Lower leg skin (tissue), 4 donors: Measurements from ENCODE around the gene DYNC1I1. TPM values are rescaled to one million over a fixed set of nuclear protein-coding genes. Genes with fewer than 3 reads are reported as not detected.

Source experiments
- DNase-seq, 2 donors: peaks; one replicate each; pipeline ENCODE4 v3.0.0-alpha.2; 2019; ENCODE audit warnings: low spot score in 2 of 2
- H3K4me3 ChIP-seq: fragments of 200-600 bp; sonication (generic); 2 replicates; pipeline ENCODE4 v1.5.1; 2017; ENCODE audit warnings: mild to moderate bottlenecking, low read depth; ENCODE audit not compliant: poor library complexity, severe bottlenecking
- POLR2A ChIP-seq, 2 donors: fragments of 450-650 bp; IDR thresholded peaks; one replicate each; pipeline ENCODE4 v1.6.1; 2016 to 2017; ENCODE audit warnings: antibody characterized with exemption in 2 of 2, mild to moderate bottlenecking in 1 of 2, moderate library complexity in 1 of 2
- WGBS, 2 donors: methylation state at CpG; one replicate each; pipeline ENCODE4 v1.1.5; 2018; 5-methylcytosine and 5-hydroxymethylcytosine counted together
- intact Hi-C: fragments of 100-400 bp; cut with DNase I; formaldehyde crosslinking; loops from one replicate; pipeline ENCODE4 v1.15.0; 2023; ENCODE audit warnings: low total_unique reads
- total RNA-seq, 4 donors: library from RNA; depleted of rRNA; stranded (reverse); fragments of >200 nt; gene quantifications; one replicate each; pipeline ENCODE4 v1.1.0, GENCODE V29; 2016
- TF ChIP-seq, protein P1 (sequence below), 3 donors: fragments of 450-650 bp; IDR thresholded peaks; one replicate each; pipeline ENCODE4 v1.5.1; 2016; ENCODE audit warnings: antibody characterized with exemption in 3 of 3, mild to moderate bottlenecking in 3 of 3, moderate library complexity in 2 of 3

Gene DYNC1I1
- total RNA-seq, 4 donors from 2014 or later: 0.97 to 7.6 (median 3.7) TPM

DNA sequence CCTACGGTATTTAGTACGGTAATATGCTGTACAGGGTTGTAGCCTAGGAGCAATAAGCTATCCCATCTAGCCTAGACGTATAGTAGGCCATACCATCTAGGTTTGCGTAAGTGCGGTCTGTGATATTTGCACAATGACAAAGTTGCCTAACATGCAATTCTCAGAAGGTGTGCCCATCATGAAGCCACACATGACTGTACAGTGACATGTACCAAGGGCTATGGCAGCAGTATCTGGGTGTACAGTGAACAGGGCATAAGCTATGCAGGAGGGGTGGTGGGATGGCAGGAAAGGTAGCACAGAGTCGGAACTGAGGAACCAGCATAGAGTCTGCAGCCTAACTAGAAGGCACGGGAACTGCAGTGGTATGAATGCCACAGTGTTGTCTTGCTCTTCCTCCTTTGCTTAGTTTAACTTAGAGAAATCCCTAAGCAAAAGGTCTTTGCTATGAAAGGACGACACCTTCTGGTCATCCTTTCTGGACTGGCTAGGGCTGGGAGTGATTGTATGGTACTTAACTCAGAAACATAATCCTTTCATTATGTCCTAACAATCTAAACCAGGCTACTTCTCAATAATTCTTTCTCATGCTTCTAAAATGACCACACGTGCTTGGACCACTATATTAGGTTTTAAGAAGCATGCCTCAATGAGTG, 93.5 kb downstream of the DYNC1I1 start:
- WGBS, 2 donors: 80 to 88% methylated on average over 9 of the region's 9 CpGs
- intact Hi-C loops: loop anchor here (10.0 kb wide), 1 partner anchor 141 kb away; no protein-coding TSS in a partner anchor
- no peak overlapping the region for H3K4me3 ChIP-seq
- no peak for DNase-seq
- no peak for TF ChIP-seq POLR2A (IDR thresholded peaks at IDR 0.05)
- TF ChIP-seq, protein P1, sequence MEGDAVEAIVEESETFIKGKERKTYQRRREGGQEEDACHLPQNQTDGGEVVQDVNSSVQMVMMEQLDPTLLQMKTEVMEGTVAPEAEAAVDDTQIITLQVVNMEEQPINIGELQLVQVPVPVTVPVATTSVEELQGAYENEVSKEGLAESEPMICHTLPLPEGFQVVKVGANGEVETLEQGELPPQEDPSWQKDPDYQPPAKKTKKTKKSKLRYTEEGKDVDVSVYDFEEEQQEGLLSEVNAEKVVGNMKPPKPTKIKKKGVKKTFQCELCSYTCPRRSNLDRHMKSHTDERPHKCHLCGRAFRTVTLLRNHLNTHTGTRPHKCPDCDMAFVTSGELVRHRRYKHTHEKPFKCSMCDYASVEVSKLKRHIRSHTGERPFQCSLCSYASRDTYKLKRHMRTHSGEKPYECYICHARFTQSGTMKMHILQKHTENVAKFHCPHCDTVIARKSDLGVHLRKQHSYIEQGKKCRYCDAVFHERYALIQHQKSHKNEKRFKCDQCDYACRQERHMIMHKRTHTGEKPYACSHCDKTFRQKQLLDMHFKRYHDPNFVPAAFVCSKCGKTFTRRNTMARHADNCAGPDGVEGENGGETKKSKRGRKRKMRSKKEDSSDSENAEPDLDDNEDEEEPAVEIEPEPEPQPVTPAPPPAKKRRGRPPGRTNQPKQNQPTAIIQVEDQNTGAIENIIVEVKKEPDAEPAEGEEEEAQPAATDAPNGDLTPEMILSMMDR (IDR thresholded peaks at IDR 0.05): no peak

DNA sequence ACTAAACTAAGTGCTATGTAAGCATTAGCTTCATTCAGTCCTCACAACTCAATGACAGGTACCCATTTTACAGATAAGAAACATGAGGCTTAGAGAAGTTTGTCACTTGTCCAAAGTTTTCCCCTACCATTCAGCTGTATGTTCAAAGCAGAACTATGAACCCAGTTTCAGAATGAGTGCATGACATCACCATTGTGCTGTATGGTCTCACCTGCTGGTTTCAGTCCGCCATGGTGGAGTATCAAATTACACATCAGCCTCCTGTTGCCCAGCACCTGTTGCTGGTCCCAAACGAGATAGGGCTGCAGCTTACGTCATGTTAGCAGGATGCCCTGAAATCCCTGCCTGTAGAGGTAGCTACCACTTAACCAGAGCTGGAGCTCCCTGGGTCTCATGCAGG, 95.0 kb downstream of the DYNC1I1 start:
- WGBS, 2 donors: 74 to 78% methylated on average over 3 of the region's 3 CpGs
- intact Hi-C loops: loop anchor here (10.0 kb wide), 1 partner anchor 143 kb away; no protein-coding TSS in a partner anchor
- DNase-seq: no peak
- no peak overlapping the region for H3K4me3 ChIP-seq
- TF ChIP-seq POLR2A (IDR thresholded peaks at IDR 0.05): no peak
- TF ChIP-seq, protein P1 (IDR thresholded peaks at IDR 0.05): no peak

DNA sequence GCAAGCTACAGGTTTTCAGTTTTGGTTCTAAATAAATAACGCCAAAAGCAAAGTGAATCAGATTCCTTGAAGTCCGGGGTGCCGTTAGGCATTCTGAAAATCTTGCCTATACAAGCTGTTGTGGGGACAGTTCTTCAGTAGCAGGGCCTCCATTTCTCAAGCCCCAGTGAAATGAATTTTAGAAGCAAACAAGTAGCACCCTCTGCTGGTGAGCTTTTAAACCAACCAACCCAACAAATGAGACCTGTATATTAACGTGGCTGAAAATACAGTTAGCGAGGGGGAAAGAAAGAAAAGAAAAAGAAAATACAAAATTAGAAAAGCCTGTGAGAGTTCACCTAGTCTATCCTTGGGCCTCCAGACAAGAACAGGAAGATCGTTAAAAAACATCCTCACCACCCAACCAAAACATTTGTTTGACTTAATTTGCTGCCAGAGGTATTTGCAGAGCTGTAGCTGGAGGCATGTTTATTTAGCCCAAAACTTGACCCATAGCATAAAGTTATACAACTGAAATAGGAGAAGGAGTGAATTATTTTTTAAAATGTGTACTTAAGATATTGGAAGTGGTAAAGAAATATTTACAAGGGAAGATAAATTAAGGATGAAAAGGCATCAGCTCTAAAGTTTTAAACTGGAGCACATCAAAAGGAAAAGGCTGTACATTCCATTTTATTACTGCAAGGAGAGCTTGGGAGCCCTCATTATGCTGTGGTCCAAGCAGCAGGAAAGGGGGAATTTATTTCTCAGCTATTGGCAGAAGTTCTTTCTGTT, 98.9 kb downstream of the DYNC1I1 start:
- 20 to 22% methylated on average over 6 of the region's 6 CpGs for WGBS, 2 donors
- H3K4me3 ChIP-seq: no peak overlapping the region
- TF ChIP-seq, protein P1 (IDR thresholded peaks at IDR 0.05): no peak
- TF ChIP-seq POLR2A (IDR thresholded peaks at IDR 0.05): no peak
- intact Hi-C loops: no loop called here
- no peak for DNase-seq

DNA sequence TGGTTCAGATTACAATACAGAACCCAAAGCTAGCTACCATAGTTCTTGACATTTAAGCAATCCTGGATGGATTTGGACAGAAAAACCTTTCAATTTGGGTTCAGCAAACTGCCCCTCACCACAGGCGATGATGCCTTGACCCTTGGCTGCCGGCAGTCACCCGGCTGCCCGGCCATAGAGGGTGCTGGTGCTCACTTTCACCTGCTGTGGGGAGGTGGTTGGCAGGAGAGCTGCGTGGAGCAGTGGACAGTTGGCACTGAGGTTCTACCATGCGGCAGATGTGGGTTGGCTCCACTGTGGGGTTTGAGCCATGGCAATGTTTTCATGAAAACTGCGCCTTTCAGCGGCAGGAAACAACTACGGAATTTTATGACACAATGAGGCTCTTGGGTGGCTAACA, 99.5 kb downstream of the DYNC1I1 start:
- TF ChIP-seq, protein P1 (IDR thresholded peaks at IDR 0.05): no peak
- no peak for TF ChIP-seq POLR2A (IDR thresholded peaks at IDR 0.05)
- H3K4me3 ChIP-seq: no peak overlapping the region
- DNase-seq: no peak
- intact Hi-C loops: no loop called here
- whole genome bisulfite sequencing, 2 donors: 84 to 85% methylated on average over 9 of the region's 9 CpGs

DNA sequence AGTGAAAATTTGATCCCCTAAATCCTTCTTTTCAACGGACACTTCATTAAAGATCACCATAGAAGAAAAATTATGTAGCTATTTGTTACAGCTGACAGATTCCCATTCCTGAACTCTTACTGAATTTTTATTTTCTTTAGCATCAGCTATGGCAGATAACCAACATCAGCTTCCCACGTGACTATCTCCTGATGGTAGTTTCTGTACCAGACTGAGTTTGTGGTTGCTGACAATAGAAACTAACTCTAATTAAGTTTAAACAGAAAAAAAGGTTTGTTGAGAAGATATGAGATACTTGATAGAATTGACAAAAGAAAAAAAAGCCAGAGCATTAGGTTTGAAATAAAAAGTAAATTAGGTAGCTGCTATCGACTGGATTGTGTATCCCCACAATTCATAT, 101.8 kb downstream of the DYNC1I1 start:
- H3K4me3 ChIP-seq: no peak overlapping the region
- TF ChIP-seq POLR2A (IDR thresholded peaks at IDR 0.05): no peak
- TF ChIP-seq, protein P1 (IDR thresholded peaks at IDR 0.05): no peak
- no peak for DNase-seq
- WGBS, 2 donors: 74 to 82% methylated on average over 3 of the region's 3 CpGs
- intact Hi-C loops: no loop called here
